Activated T-helper 1 cell treated with anti-CD3 and anti-CD28 coated beads, Interleukin-2, amount 50 U/mL, for 16 hours (primary cell): ENCODE measurements around the gene NDUFAF5.
A peak's percentile ranks its signal among the peaks of the same experiment; 100 is the strongest.
"Not testable (repeated sequence)": the region's sequence is repeated elsewhere in the genome, so short reads cannot be mapped to it uniquely, and the experiment has no call there.

ENCODE experiments used
- DNase-seq, 2 donors: peaks; one replicate each; pipeline ENCODE4 v3.0.0-alpha.2; 2020; ENCODE audit warnings: low read depth in 1 of 2, low spot score in 1 of 2

The NDUFAF5 gene, protein sequence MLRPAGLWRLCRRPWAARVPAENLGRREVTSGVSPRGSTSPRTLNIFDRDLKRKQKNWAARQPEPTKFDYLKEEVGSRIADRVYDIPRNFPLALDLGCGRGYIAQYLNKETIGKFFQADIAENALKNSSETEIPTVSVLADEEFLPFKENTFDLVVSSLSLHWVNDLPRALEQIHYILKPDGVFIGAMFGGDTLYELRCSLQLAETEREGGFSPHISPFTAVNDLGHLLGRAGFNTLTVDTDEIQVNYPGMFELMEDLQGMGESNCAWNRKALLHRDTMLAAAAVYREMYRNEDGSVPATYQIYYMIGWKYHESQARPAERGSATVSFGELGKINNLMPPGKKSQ

DNA sequence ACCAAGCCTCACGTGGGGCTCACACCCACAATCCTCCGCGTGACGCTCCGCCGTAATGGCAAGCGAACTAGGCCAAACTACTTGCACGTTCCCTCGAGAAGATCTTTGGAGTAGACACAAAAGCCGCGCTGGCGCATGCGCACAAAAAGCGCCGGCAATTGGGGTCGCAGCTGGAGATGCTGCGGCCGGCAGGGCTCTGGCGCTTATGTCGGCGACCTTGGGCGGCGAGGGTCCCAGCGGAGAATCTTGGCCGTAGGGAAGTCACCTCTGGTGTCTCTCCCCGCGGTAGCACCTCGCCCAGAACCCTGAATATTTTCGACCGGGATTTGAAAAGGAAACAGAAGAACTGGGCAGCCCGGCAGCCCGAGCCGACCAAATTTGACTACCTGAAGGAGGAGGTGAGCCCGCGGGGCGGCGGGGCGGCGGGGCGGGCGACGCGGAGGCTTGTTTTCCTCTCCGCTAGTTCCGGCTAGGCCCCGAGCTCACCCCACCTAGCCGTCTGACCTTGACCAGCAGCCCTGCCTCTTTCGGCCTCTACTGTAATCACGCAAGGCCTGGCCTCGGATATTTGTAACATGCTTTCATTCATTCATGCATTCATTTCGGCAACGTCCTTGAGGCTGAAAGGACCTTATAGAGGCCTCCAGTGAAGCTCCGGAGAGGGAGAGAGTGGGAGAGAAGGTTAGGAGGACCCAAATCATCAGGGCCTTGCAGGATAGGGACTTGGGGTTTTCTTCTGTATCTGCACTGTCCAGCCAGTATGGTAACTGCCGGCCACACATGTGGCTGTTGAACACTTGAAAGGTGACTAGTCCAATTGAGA, at the start of gene NDUFAF5, which contains the start of gene ESF1:
Gene NDUFAF5 (plus strand): TSS at position 136 of the 823 bp plus-strand sequence. CDS start 41 bp downstream, at position 177.
Gene ESF1 (minus strand): TSS at position 27 of the 823 bp plus-strand sequence. CDS start 1,779 bp downstream, outside the sequence.
- peak; percentile 82 to 85 for DNase-seq

DNA sequence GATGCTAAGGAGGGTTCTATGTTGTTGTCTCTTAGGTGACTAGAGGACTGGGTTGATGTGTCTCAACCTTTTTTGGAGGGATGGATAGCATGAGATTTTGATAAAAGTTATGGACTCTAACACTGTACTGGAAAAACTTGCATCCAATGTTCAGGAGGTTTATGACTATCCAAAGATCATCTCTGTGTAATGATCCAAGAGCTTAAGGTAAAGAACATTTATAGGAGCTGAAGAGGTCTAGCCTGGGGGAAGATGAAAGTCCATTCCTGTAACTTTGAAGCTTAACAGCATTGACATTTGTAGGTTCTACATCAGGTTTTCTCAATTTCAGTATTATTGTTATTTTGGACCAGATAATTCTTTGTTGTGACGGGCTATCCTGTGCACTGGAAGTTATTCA, 49.0 kb upstream of the NDUFAF5 start:
- no peak for DNase-seq

DNA sequence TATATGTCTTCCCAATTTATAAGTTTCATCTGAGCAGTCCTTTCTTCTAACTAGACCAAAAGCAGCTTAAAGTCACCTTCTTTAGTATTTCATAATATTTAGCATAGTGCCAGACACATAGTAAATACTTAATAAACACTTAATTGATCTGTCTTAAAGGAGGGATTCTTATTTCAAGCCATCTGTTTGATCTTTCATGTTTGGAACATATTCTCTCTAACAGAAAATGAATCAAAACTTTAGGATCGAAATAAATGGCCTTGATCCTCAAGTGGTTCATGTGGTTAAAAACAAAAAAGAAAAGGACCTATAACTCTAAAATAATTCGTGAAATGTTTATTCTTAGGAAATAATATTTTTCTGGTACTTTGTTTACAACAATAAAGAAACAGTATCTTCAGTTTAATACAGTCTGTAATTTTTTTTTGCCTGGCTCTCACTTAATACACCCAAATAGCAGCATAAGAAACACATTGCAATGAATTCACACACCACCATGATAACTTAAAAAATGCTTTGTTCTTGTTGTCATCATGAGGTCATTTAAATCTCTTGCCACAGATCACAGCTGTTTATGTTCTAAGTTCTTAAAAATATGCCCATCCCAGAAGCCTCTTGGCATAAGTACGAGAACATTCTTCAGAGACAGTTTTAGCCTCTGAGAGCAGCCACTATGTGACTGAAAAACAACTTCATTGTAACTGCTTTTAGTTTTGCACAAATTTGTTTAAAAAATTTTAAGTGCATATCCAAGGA, 48.2 kb upstream of the NDUFAF5 start:
- DNase-seq: no peak

DNA sequence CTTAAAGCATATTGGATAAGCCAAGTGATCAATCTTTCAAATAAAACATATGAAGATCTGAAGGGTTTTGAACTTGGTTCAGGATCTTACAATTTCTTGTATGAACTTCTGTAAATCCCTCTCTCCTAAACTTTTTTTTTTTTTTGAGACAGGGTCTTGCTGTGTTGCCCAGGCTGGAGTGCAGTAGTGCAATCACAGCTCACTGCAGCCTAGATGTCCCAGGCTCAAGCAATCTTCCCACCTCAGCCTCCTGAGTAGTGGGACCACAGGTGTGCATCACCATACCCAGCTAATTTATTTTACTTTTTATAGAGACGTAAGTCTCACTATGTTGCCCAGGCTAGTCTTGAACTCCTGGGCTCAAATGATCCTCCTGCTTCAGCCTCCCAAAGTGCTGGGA, 46.6 kb upstream of the NDUFAF5 start:
- DNase-seq: not testable (repeated sequence)

DNA sequence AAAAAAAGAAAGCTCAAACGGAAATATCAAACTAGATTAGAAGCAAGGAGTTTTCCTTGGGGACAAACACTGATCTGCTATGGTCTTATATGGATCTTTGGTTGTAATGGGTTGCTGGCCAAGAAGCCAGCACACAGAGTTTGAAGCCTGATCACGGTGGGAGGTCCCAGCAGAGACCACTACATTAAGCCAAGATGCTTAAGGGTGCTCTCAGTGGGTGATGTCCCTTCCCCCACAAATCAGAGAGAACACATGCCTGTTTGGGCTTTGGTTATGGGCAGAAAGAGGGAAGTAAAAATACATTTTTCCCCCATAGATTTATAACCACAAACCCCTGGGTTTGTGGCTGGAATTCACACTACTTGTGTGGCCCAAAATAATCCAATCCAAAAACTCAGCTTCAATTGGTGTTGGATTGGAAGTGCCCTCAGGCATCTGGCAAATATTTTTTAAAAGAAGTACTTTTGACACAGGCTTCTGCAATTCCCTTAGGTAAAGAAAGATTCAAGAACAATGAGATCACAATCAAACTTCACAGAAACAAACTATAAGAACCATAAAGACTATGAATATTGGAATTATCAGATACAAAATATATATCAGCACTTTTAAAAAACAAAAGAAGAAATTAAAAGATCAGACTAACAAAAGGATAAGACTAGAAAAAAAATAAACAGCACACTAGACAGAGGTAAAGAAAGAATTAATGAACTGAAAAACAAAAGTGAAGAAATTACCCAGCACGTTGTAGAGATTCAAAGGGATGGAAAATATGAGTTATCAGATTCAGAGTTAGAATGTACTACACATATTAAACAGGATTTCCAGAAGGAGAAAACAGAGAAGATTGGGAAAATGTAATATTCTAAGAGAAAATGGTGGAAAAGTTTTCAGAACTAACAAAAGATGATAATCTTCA, 44.8 kb upstream of the NDUFAF5 start:
- no peak for DNase-seq

DNA sequence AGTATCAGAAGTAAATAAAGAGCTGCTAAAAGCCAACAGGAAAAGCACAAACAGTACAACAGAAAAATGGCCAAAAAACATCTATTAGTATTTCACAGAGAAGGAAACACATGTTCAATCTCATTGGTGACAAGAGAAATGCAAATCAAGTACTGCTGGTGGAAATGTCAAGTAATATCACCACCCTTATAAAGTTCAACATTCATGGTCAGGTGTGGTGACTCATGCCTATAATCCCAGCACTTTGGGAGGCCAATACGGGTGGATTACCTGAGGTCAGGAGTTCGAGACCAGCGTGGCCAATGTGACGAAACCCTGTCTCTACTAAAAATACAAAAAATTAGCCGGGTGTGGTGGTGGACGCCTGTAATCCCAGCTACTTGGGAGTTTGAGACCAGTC, 42.9 kb upstream of the NDUFAF5 start:
- DNase-seq: no peak

DNA sequence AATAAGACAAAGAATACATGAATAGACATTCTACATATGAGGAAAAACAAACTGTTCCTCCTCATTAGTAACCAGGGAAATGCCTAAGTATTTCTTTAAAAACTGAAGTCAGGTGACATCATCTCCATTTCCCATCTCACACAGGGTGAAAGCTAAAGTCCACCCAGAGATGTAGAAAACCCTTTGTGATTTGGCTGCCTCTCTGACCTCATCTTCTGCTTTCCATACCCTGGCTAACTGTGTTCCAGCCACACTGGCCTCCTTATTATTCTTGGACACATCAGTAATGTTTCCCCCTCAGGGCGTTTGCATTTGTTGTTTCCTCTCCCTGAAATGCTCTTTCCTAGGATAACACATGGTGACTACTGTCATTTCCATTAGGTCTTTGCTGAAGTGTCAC, 40.5 kb upstream of the NDUFAF5 start:
- no peak for DNase-seq

DNA sequence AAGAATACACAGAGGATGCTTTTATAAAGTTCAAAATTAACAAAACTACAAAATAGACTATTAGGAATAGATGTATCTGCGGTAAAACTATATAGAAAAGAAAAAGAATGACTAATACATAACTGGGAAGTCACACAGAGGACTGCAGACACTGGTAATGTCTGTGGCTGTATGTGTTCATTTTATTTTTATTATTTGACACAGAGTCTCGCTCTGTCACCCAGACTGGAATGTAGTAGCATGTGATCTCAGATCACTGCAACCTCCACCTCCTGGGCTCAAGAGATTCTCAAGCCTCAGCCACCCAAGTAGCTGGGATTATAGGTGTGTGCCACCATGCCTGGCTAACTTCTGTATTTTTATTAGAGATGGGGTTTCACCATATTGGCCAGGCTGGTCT, 39.0 kb upstream of the NDUFAF5 start:
- DNase-seq: no peak

DNA sequence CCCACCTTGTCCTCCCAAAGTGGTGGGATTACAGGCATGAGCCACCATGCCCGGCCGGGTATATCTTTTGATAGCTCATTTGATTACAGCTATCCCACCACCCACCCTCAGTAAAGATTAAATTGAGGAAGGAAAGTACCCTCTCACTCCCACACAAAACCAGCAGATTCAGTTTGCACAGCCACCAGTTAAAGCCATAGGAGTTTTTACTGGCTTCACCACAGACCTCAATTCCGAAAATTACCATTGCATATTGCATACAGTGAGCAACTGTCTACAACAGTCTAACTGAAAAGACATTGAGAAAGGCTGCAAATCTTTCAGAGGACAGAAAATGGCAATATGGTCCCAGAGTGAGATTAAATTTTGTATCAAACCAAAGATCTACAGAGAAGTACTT, 35.0 kb upstream of the NDUFAF5 start:
- DNase-seq: no peak

DNA sequence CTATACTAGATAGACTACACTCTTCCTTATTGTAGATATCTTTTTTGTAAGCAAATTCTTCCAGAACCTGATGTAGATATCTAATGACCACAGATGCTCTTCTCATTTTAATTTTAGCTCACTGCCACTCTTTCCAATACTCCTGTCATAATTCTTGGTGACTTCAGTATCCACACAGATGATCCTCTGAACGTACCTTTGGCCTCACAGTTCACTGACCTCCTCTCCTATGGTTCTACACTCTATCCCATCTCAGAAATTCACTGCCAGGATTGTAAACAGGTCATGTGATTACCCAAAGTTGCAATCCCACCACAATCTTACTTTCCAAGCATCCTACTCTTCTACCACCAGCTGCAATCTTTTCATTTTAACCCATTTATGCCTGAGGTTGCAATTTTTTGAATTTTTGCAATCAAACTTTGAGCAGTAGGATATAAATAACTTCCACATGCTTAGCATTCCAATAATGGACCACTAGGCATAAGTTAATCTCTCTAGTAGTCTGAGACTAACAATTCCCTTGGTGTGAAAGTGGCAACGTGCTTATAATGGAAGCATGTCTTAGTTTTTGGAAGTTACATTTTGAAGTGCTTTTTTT, 31.3 kb upstream of the NDUFAF5 start:
- DNase-seq: no peak

DNA sequence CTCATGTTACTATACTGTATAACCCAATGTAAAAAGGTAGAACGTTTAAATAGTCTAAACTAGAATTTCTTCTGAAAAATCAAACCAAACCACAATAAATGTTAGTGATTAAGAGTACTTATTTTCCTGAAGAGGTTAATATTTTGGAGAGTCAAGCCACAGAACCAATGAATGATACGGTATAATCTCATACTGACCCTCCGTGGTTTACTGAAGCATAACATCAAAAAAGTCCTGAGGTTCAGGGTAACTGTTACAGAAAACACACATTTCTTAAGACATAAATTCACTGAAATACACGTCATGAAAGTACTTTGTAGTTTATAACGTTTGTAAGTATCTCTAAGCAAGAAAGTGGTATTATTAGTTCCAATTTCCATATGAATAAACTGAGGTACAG, 29.0 kb upstream of the NDUFAF5 start:
- no peak for DNase-seq

DNA sequence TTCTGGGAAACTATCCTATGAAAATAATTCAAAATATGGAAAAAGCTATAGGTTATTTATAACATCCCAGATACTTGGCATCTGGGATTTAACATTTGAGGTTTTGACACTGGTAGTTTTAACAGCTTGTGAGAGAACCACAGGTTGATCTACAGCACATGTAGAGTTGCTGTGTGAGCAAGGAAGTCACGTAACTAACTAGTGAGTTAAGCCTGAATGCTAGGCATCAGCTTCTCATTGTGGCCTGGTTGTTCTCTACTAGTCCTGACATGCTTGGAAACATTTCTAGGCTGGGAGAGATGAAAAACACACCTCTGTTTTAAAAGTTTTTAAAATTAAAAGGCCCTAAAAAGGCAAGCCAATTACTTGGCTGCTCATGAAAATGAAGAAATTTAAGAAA, 28.3 kb upstream of the NDUFAF5 start:
- no peak for DNase-seq

DNA sequence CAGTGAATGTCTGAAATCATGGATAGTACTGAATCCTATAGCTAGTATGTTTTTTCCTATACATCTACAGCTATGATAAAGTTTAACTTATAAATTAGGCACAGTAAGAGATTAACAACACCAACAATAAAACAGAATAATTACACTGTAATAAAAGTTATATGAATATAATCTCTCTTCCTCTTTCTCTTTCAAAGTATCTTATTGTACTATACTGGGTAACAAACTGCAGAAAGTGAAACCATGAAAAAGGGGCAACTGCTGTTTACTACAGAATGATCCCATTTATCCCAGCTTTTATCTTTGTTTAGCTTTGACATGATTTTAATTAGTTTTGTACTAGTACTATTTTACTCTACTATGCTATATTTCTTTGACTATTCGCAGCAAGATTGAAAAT, 25.9 kb upstream of the NDUFAF5 start:
- DNase-seq: no peak

DNA sequence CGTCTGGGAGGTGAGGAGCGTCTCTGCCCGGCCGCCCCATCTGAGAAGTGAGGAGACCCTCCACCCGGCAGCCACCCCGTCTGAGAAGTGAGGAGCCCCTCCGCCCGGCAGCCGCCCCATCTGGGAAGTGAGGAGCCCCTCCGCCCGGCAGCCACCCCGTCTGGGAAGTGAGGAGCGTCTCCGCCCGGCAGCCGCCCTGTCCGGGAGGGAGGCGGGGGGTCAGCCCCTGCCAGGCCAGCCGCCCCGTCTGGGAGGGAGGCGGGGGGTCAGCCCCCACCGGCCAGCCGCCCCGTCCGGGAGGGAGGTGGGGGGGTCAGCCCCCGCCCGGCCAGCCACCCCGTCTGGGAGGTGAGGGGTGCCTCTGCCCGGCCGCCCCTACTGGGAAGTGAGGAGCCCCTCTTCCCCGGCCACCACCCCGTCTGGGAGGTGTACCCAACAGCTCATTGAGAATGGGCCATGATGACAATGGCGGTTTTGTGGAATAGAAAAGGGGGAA, 24.3 kb upstream of the NDUFAF5 start:
- DNase-seq: not testable (repeated sequence)

DNA sequence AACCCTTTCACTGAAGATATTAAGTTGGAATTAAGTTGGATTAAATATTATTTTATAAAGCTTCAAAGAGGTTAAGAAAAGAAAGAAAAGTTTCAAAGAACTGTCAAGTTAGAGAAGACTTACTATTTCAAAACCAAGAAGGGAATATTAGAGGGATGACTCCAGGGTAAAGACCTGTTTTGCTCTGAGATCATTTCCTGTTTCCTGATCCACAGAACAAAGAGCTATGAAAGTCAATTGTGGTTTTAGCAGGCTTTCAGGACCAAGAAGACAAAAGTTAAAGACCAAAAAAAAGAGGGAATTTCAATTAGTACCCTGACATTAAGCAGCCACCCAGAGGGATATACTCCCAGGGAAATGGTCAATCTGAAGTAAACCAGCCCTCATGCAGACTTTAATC, 19.5 kb upstream of the NDUFAF5 start:
- no peak for DNase-seq

DNA sequence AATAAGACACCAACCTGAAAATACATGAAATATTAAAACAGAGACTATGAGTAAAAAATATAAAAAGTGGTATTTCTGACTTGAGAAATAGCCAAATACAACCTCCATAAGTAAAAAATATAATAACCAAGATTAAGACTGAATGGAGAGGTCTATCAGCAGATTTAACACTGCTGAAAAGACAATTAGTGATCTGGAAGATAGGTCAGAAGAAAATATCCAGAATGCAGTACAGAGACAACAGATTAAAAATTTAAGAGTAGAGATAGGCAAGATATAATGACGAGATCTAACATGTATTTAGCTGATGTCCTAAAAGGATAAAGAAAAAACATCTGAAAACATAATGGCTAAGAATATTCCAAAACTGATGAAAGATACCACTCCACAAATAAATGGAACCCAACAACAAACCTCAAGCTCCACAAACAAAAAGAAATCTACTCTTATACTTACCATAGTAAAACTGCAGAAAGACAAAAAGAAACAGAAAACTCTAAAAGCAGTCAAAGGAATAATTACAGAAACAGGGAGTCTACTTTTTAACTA, 18.9 kb upstream of the NDUFAF5 start:
- no peak for DNase-seq

DNA sequence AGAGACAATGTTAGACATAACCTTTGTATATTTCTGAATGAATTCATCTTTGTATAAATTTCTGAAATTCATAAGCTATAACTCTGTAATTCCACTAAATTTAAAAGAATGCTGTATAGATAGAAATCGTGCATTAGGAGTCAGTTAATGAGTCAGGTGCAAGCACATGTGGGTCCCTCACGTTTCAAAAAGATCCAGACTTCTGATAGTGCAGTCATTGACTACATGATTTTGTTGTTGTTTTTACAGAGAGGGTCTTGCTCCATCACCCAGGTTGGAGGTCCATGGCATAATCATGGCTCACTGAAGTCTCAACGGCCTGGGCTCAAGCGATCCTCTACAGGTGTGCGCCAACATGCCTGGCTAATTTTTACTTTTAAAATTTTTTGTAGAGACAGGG, 14.7 kb upstream of the NDUFAF5 start:
- no peak for DNase-seq

DNA sequence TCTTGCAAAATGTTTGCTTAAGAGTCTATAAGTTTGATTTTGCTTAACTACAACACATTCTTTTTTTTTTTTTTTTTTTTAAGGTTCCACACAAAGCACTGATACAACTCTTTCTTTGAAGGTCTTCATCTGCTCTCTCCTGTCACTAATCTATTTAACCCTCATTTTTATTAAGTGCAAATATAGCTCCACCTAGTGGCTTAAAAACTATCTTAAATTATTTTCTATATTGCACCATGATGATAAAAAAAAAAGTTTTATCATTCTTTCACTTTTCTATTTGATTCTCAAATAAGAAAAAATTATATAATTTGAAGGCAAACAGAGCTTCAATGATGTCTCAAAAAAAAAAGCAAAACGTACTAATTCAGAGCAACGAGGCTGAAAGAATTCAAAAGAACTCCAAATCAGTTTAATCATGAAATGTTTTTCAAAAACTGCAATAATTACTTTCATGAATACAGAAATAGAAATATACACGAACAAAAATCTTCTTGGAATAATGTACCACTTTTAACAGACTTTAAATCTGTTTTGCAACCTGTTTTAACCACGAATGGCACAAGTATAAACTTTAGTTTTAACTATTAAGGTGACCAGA, 12.9 kb upstream of the NDUFAF5 start:
- DNase-seq: no peak

DNA sequence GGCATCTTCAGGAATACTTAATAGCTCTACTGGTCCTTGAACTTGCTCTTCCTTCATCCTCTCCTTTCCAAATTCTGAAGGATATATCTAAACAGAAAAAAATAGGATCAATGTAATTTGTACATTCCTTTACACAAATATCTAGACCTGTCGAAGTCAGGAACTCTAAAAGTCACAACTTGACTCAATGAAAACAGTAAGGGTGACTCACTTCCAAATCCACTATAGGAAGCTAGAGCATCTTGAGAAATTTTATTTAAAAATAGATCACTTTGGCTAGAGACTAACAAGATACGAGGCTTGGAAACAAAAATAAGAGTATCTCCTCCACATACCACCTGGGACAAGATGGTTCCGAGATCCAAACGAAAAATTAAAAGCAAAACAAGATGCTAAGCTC, 12.3 kb upstream of the NDUFAF5 start:
- no peak for DNase-seq
